ENCODE data around the gene ARL4A. TPM values are rescaled to one million over a fixed set of nuclear protein-coding genes. Genes with fewer than 3 reads are reported as not detected.

ARL4A gene
- total and polyA plus RNA-seq, 2 of the 8 experiments (the other 6 are each of a cell fraction or from before 2014, with no cell fraction given) = 14.5 to 29.2 TPM

GRCh38 chr7:12715372-12716133 is 28.1 kb downstream of the ARL4A start (continued):
- TF ChIP-seq MAFK (IDR thresholded peaks at IDR 0.05; ENCODE audit: low read depth, low read length) (peak; percentile 75; the same call in 1 of the 2 replicates), KDM1A (IDR thresholded peaks at IDR 0.05; ENCODE audit: borderline replicate concordance, low read length) (no peak), POLR2A (IDR thresholded peaks at IDR 0.05; ENCODE audit: control extremely low read depth in 1 of 2, low read depth in 2 of 2, low read length in 2 of 2) (no peak), YY1 (IDR thresholded peaks at IDR 0.05; ENCODE audit: low read depth, low read length) (no peak), GABPA (IDR thresholded peaks at IDR 0.05; ENCODE audit: borderline replicate concordance, insufficient read depth, low read length) (no peak), EZH2 (IDR thresholded peaks at IDR 0.05; ENCODE audit: low read depth, low read length, severe bottlenecking) (no peak), CHD7 (IDR thresholded peaks at IDR 0.05; ENCODE audit: insufficient replicate concordance, low read length) (peak; percentile 61), CBX5 (IDR thresholded peaks at IDR 0.05; ENCODE audit: low read depth, low read length) (no peak), MAX (IDR thresholded peaks at IDR 0.05) (no peak), SIRT6 (IDR thresholded peaks at IDR 0.05; ENCODE audit: low read length) (no peak), TCF12 (IDR thresholded peaks at IDR 0.05; ENCODE audit: low read depth, low read length) (0 out of 2 replicates have a peak, but pooled peaks have one; percentile 36)

Measured in H1 (cell line).